HL-60 (cell line): ENCODE data around the gene PRDM15.

Experiments
- CTCF ChIP-seq: IDR thresholded peaks from one replicate; pipeline ENCODE4 v1.5.1; 2011; ENCODE audit warnings: low read length, control low read depth, inconsistent platforms; ENCODE audit not compliant: insufficient read depth
- POLR2AphosphoS5 ChIP-seq: IDR thresholded peaks from 2 replicates; pipeline ENCODE4 v1.6.1; 2012; ENCODE audit warnings: low read depth

GRCh38 chr21:41903559-41904351 is 24.6 kb upstream of the PRDM15 start:
- no peak for TF ChIP-seq POLR2AphosphoS5
- TF ChIP-seq CTCF: no peak
